ENCODE results near the gene TARBP2. TPM values are rescaled to one million over a fixed set of nuclear protein-coding genes. Genes with fewer than 3 reads are reported as not detected.
"Not testable (repeated sequence)": the region's sequence is repeated elsewhere in the genome, so short reads cannot be mapped to it uniquely, and the experiment has no call there.

Gene TARBP2
- total RNA-seq, 1 donor from 2014 or later, result 10.9 TPM

GRCh38 chr12:53533471-53533870, 32.4 kb downstream of the TARBP2 start:
- intact Hi-C loops (cut with DNase I), result no loop called here
- DNase-seq (ENCODE audit: missing footprints) (no peak), ATAC-seq (no peak)

DNA sequence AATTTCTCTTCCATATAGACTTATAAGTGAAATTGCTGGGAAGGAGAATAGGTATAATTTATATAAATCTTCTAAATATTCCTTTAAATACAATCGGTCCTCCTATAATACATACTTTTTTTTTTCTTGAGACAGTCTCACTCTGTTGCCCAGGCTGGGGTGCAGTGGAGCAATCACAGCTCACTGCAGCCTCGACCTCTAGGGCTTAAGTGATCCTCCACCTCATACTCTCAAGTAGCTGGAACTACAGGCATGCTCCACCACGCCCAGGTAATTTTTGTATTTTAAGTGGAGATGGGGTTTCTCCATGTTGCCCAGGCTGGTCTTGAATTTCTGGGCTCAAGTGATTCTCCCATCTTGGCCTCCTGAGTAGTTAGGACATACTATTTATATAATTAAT, 35.9 kb downstream of the TARBP2 start:
- intact Hi-C loops (cut with DNase I), result no loop called here

DNA sequence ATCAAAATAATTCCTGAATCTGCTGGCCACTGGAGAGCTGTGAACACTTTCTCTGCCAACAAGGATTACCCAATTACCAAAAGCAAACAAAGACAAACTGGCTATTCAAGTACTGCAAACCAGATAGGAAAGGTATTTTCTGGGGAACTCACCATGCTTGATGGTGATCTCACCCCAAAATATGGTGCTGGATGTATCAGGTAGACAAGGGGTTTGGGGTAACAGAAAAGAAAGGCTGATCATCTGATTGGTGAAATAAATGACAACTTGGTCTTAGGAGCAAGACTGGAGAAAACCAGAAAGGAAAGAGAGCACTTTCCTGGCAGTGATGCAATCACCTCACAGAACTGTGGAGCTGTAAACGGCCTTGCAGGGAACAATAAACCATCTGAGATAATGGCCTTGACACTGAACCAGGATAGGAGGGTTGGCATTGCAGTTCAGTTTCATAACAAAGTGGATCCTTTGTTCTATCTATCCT, 37.2 kb downstream of the TARBP2 start:
- ATAC-seq, result peak; percentile 81
- intact Hi-C loops (cut with DNase I), result no loop called here
- DNase-seq (ENCODE audit: missing footprints), result no peak

More for the DNA sequence above, 35.9 kb downstream of the TARBP2 start:
- ATAC-seq (no peak), DNase-seq (ENCODE audit: missing footprints) (no peak)

DNA sequence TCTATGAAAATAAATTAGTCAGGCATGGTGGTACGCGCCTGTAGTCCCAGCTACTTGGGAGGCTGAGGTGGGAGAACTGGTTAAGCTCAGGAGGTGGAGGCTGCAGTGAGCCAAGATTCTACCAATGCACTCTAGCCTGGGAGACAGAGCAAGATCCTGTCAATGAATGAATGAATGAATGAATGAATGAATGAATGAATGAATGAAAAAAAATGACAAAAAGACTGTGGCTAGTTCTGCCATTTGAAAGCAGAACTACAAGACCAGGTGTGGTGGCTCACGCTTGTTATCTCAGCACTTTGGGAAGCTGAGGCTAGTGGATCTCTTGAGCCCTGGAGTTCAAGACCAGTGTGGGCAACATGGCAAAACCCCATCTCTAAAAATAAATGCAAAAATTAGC, 38.4 kb downstream of the TARBP2 start:
- no peak for ATAC-seq
- DNase-seq (ENCODE audit: missing footprints), result no peak
- intact Hi-C loops (cut with DNase I), result no loop called here

GRCh38 chr12:53543539-53543938, 42.5 kb downstream of the TARBP2 start:
- ATAC-seq, result peak; percentile 87
- DNase-seq (ENCODE audit: missing footprints), result no peak
- intact Hi-C loops (cut with DNase I), result loop anchor here (1.0 to 5.0 kb wide), 3 partner anchors 54 to 204 kb away; partner anchors contain the start of gene ATP5MC2

GRCh38 chr12:53548354-53548753, 47.3 kb downstream of the TARBP2 start:
- DNase-seq (ENCODE audit: missing footprints); ATAC-seq; intact Hi-C loops (cut with DNase I): not testable (repeated sequence)

DNA sequence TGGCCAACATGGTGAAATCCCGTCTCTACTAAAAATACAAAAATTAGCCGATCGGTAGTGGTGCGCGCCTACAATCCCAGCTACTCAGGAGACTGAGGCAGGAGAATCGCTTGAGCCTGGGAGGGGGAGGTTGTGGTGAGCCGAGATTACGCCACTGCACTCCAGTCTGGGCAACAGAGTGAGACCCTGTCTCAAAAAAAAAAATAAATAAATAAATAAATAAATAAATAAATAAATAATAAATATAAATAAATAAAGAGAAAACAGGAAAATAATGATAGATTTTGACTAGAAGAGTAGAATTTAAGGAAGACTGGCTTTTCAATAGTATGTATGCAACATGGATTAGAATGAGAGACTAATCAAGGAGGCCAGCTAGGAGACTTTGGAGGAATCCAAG, 49.0 kb downstream of the TARBP2 start:
- not testable (repeated sequence) for DNase-seq (ENCODE audit: missing footprints); ATAC-seq

DNA sequence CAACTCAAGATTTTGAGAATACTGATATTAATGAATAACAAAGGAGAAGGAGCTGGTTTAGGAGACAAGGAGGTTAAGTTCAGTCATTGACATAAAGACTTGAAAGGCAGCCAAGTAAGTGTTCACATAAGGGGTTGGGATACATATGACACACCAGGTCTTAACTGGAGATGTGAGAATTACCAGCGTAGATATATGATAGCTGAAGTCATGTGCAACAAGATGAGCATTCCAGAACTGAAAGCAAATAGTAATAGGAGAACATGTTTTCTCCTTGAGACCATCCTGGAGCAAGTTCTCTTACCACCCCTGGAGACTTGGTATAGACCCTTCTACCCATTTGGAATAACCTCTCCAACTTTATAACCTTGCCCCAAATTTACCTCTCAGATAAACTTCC, 49.5 kb downstream of the TARBP2 start:
- no peak for ATAC-seq
- intact Hi-C loops (cut with DNase I), result no loop called here
- DNase-seq (ENCODE audit: missing footprints), result no peak

More for the DNA sequence above, 49.0 kb downstream of the TARBP2 start:
- intact Hi-C loops (cut with DNase I), result not testable (repeated sequence)

DNA sequence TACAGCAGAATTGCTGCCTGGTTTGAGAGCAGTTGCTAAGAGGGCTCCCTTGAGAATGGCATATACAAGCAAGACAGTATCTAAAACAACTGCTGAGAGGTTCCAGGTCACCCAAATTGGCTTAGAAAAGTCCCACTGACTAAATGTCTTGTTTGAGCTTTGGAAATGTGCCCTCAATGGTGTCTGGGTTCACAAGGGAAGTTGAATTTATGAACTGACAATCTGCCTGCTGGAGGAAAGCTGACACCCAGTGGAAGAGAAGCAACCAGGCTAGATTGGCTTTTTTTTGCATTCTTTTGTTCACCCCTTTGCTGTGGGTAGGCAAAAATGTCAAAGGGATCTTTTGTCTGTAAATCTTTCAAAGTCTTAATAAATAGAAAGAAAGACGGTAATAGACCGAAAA, 50.8 kb downstream of the TARBP2 start:
- no peak for DNase-seq (ENCODE audit: missing footprints)
- intact Hi-C loops (cut with DNase I), result no loop called here
- ATAC-seq, result no peak

- no peak for DNase-seq (ENCODE audit: missing footprints)
- no peak for ATAC-seq
- intact Hi-C loops (cut with DNase I), result no loop called here
These were observed 51.6 kb downstream of the TARBP2 start for GRCh38 chr12:53552361-53553327.

Other genes starting within 250 kb of the TARBP2 start
- 0.97 TPM for gene ESPL1, start 233.0 kb upstream of the TARBP2 start, total RNA-seq
- gene PFDN5, start 205.7 kb upstream of the TARBP2 start, total RNA-seq, result 392 TPM
- 38.5 TPM for gene MYG1, start 201.6 kb upstream of the TARBP2 start, total RNA-seq
- gene AAAS, start 179.7 kb upstream of the TARBP2 start, total RNA-seq, result 38.5 TPM
- not detected for gene SP7, start 164.9 kb upstream of the TARBP2 start, total RNA-seq
- 31.3 TPM for gene SP1, start 121.1 kb upstream of the TARBP2 start, total RNA-seq
- not detected for gene AMHR2, start 77.4 kb upstream of the TARBP2 start, total RNA-seq
- 59.4 TPM for gene PRR13, start 59.5 kb upstream of the TARBP2 start, total RNA-seq
- gene PCBP2, start 49.2 kb upstream of the TARBP2 start, total RNA-seq, result 494 TPM
- 5.6 TPM for gene MAP3K12, start 1.8 kb upstream of the TARBP2 start, total RNA-seq
- gene NPFF, start 6.2 kb downstream of the TARBP2 start, total RNA-seq, result not detected
- gene ATF7, start 125.1 kb downstream of the TARBP2 start, total RNA-seq, result 39.8 TPM
- gene ATP5MC2, start 174.8 kb downstream of the TARBP2 start, total RNA-seq, result 600 TPM
- gene CALCOCO1, start 226.2 kb downstream of the TARBP2 start, total RNA-seq, result 186 TPM

All from Right ventricle myocardium inferior (tissue), 1 donor.